Measurements from ENCODE around the gene PEPD. TPM values are rescaled to one million over a fixed set of nuclear protein-coding genes. Genes with fewer than 3 reads are reported as not detected.

PEPD gene
- total and polyA plus RNA-seq, 2 of the 4 experiments (the other 2 are of a cell fraction): 36.7 to 88.4 TPM

DNA sequence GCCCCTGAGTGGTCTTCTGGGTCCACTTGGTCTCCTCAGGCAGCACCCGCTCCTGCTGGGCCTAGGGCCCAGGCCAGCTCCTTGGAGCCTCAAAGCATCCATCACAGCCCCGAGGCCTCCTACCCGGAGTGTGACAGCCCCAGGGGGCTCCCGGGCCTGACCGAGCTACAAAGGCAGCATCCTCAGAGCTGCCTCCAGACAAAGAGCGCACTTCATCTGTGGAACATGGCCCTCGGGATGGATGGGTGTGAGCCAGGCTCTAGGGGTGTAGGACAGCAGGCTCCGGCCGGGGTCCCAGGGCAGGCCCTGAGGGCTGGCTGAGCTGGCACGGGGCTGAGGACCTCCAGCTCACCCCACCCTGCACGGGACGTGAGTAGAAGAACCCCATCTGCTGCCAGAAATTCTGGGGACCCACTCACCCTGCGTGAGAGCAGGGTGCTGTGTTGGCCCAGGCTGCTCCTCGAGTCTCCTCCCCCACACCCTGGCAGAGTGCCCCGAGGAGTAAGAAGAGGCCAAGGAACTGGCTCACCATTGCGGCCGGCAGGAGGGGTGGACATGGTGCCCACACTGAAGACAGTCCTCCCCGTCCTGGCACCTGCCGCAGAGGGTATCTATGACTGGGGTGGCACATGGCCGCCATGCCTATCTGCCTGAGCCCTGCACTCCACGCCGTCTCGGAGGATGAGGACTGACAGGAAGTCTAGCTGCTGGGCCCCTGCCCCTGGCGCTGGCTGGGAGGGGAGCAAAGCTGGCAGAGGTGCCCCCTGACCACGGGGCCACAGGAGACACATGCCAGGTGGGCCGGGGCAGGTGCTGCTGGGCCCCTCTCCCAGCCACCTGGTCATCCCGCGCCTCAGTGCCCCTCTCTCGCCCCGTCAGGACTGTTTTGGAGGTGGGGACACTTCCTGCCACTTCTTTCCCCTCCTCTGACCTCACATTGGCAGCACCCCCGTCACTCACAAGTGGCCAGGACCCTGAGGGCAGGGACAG, 125.7 kb downstream of the PEPD start:
- Histone ChIP-seq H4K8ac (ENCODE audit: low read depth in 2 of 2, low read length in 2 of 2) (0 out of 4 replicates have a peak overlapping the region, but pooled peaks of 1 of the 2 experiments have one; percentile 22), H4K91ac (ENCODE audit: insufficient read depth, low read depth, low read length) (no peak overlapping the region), H3K4me2 (ENCODE audit: low read depth, low read length) (no peak overlapping the region), H3K18ac (ENCODE audit: low read depth, low read length) (no peak overlapping the region), H3K9me3 (ENCODE audit: control insufficient read depth, insufficient read depth, low read length) (no peaks in the 10 kb centered on the region), H2BK20ac (ENCODE audit: low read depth, low read length) (peak overlapping the region; percentile 3; the same call in 1 of the 2 replicates), H3K9me1 (ENCODE audit: insufficient read depth, low read length) (peaks cover 6% of the 10 kb centered on the region; the same call in 1 of the 2 replicates), H3K23ac (ENCODE audit: low read depth, low read length) (no peak overlapping the region), H2BK5ac (ENCODE audit: low read depth, low read length, poor library complexity, severe bottlenecking) (no peak overlapping the region), H2BK120ac (ENCODE audit: low read depth, low read length) (no peak overlapping the region), H2AFZ (replicated peaks; ENCODE audit: low read length, poor library complexity) (peak overlapping the region; percentile 43), H3K4ac (ENCODE audit: low read depth, low read length) (no peak overlapping the region), H3K4me1 (ENCODE audit: control insufficient read depth, insufficient read depth, low read length) (peaks cover 25% of the 10 kb centered on the region), H3K9ac (ENCODE audit: low read depth, low read length) (no peak overlapping the region), H3K36me3 (ENCODE audit: control insufficient read depth, insufficient read depth, low read length) (no peaks in the 10 kb centered on the region; the same call in 1 of the 2 replicates), H3K27me3 (ENCODE audit: control insufficient read depth, insufficient read depth, low read length) (no peaks in the 10 kb centered on the region), H3K79me1 (ENCODE audit: low read depth in 1 of 2, low read length in 2 of 2) (peaks cover 0 to 17% of the 10 kb centered on the region in 2 experiments; a peak in 1 of 4 replicates), H2BK15ac (ENCODE audit: low read depth, low read length) (no peak overlapping the region), H4K5ac (ENCODE audit: low read depth, low read length) (no peak overlapping the region), H3K56ac (ENCODE audit: extremely low read depth, insufficient read depth, low read length) (no peak overlapping the region), H3K14ac (replicated peaks; ENCODE audit: low read depth, low read length) (no peak overlapping the region), H2AK5ac (ENCODE audit: low read depth, low read length) (peak overlapping the region; percentile 59; the same call in 1 of the 2 replicates), H3K4me3 (ENCODE audit: insufficient read depth, low read depth, low read length) (no peak overlapping the region), H4K20me1 (ENCODE audit: insufficient read depth, low read length) (peaks cover 30% of the 10 kb centered on the region), H3K27ac (ENCODE audit: insufficient read depth, low read length) (no peak overlapping the region), H2AK9ac (replicated peaks; ENCODE audit: low read depth, low read length, poor library complexity) (peak overlapping the region; percentile 65)
- CTCF ChIA-PET: no interaction called here
- intact Hi-C loops (cut with micrococcal nuclease) (no loop called here), dilution Hi-C loops (cut with HindIII; ENCODE audit: low sequenced_read_pairs, unreplicated experiment) (no loop called here), in situ Hi-C loops (cut with MboI; ENCODE audit: low sequenced_read_pairs) (no loop called here)
- BruUV-seq (replicated peaks): no TSS peak
- 82% methylated on average over 9 of the region's 31 CpGs; no CpG with 5 or more reads in 1 of the 2 experiments for WGBS, 2 experiments (ENCODE audit: extremely low coverage in 2 of 2, insufficient read length in 1 of 2)
- POLR2A ChIA-PET (ENCODE audit: unreplicated experiment): no interaction called here
- DNase-seq (peak; percentile 41), ATAC-seq (ENCODE audit: low read depth) (peak; percentile 36)
- TF ChIP-seq RCOR1 (IDR thresholded peaks at IDR 0.05; ENCODE audit: insufficient replicate concordance, low read length) (no peak), RAD21 (IDR thresholded peaks at IDR 0.05; ENCODE audit: low read length) (no peak), POLR2A (IDR thresholded peaks at IDR 0.05; ENCODE audit: low read depth, low read length) (no peak), CHD1 (IDR thresholded peaks at IDR 0.05; ENCODE audit: low read depth, low read length) (no peak), CEBPB (IDR thresholded peaks at IDR 0.05; ENCODE audit: low read depth, low read length) (no peak), FOS (IDR thresholded peaks at IDR 0.05; ENCODE audit: low read depth, low read length) (no peak), SMC3 (IDR thresholded peaks at IDR 0.05; ENCODE audit: low read depth, low read length) (no peak), RFX5 (IDR thresholded peaks at IDR 0.05; ENCODE audit: low read depth, low read length) (no peak), MAZ (IDR thresholded peaks at IDR 0.05; ENCODE audit: borderline replicate concordance, low read depth, low read length) (no peak), MXI1 (IDR thresholded peaks at IDR 0.05; ENCODE audit: borderline replicate concordance, low read depth, low read length) (no peak), MAFK (IDR thresholded peaks at IDR 0.05; ENCODE audit: low read depth, low read length) (no peak)
- TF ChIP-seq, protein P1, sequence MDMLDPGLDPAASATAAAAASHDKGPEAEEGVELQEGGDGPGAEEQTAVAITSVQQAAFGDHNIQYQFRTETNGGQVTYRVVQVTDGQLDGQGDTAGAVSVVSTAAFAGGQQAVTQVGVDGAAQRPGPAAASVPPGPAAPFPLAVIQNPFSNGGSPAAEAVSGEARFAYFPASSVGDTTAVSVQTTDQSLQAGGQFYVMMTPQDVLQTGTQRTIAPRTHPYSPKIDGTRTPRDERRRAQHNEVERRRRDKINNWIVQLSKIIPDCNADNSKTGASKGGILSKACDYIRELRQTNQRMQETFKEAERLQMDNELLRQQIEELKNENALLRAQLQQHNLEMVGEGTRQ (IDR thresholded peaks at IDR 0.05; ENCODE audit: low read depth, low read length): no peak
- TF ChIP-seq, protein P2, sequence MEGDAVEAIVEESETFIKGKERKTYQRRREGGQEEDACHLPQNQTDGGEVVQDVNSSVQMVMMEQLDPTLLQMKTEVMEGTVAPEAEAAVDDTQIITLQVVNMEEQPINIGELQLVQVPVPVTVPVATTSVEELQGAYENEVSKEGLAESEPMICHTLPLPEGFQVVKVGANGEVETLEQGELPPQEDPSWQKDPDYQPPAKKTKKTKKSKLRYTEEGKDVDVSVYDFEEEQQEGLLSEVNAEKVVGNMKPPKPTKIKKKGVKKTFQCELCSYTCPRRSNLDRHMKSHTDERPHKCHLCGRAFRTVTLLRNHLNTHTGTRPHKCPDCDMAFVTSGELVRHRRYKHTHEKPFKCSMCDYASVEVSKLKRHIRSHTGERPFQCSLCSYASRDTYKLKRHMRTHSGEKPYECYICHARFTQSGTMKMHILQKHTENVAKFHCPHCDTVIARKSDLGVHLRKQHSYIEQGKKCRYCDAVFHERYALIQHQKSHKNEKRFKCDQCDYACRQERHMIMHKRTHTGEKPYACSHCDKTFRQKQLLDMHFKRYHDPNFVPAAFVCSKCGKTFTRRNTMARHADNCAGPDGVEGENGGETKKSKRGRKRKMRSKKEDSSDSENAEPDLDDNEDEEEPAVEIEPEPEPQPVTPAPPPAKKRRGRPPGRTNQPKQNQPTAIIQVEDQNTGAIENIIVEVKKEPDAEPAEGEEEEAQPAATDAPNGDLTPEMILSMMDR (conservative IDR thresholded peaks at IDR 0.05; ENCODE audit: low read depth, low read length): no peak
- TF ChIP-seq, protein P3, sequence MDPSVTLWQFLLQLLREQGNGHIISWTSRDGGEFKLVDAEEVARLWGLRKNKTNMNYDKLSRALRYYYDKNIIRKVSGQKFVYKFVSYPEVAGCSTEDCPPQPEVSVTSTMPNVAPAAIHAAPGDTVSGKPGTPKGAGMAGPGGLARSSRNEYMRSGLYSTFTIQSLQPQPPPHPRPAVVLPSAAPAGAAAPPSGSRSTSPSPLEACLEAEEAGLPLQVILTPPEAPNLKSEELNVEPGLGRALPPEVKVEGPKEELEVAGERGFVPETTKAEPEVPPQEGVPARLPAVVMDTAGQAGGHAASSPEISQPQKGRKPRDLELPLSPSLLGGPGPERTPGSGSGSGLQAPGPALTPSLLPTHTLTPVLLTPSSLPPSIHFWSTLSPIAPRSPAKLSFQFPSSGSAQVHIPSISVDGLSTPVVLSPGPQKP (IDR thresholded peaks at IDR 0.05; ENCODE audit: borderline replicate concordance, low read depth, low read length): no peak
